Lower lobe of right lung (tissue), 2 donors: ENCODE results near the gene RAD17. TPM values are rescaled to one million over a fixed set of nuclear protein-coding genes. Genes with fewer than 3 reads are reported as not detected.
"Not testable (repeated sequence)": the region's sequence is repeated elsewhere in the genome, so short reads cannot be mapped to it uniquely, and the experiment has no call there.

ENCODE experiments used
- ATAC-seq, 2 donors: fragments of 200-7000 bp; cut with Tn5 transposase; one replicate each; pipeline ENCODE4 v1.9.1; 2020 to 2022; ENCODE audit warnings: mild to moderate bottlenecking in 2 of 2, moderate library complexity in 2 of 2
- DNase-seq: peaks from one replicate; pipeline ENCODE4 v3.0.0-alpha.2; 2020
- H3K27ac ChIP-seq: fragments of 200-600 bp; one replicate; pipeline ENCODE4 v1.8.0; 2022
- H3K27me3 ChIP-seq: fragments of 200-600 bp; one replicate; pipeline ENCODE4 v1.8.0; 2022; ENCODE audit warnings: low read depth
- H3K36me3 ChIP-seq: fragments of 200-600 bp; one replicate; pipeline ENCODE4 v1.8.0; 2022; ENCODE audit warnings: mild to moderate bottlenecking
- H3K4me1 ChIP-seq: fragments of 200-600 bp; one replicate; pipeline ENCODE4 v1.8.0; 2022
- H3K4me3 ChIP-seq: fragments of 200-600 bp; one replicate; pipeline ENCODE4 v1.8.0; 2022; ENCODE audit warnings: mild to moderate bottlenecking
- H3K9me3 ChIP-seq: fragments of 200-600 bp; one replicate; pipeline ENCODE4 v1.8.0; 2022
- CTCF ChIP-seq: fragments of 200-600 bp; IDR thresholded peaks from one replicate; pipeline ENCODE4 v1.8.0; 2022; ENCODE audit warnings: antibody characterized with exemption, mild to moderate bottlenecking
- intact Hi-C: fragments of 100-400 bp; cut with DNase I; formaldehyde crosslinking; loops from one replicate; pipeline ENCODE4 v1.11.0; 2022
- long read RNA-seq: library from polyadenylated mRNA; unstranded; transcript quantifications from one replicate; pipeline ENCODE4 v2.0.0, GENCODE V29; 2021
- total RNA-seq: library from RNA; stranded (reverse); fragmentation: NEBNext Ultra II Directional; extraction: Animal tissue kit (Norgen Biotek cat#: 25700); gene quantifications from one replicate; pipeline ENCODE4 v1.2.1, GENCODE V29; 2021
- donor health status: DM: no; HTN: yes; CAD: no; lungs with severe emphysema.

RAD17 gene
- 19.5 TPM for total RNA-seq
- long read RNA-seq, transcript RAD17-204 (18 exons, 2,943 nt): major isoform, 6 of 19 reads
- long read RNA-seq, partial matches to known transcripts: 2 of 19 reads
- long read RNA-seq, other reads (novel, unspliced or antisense): 6 of 19 reads

- intact Hi-C loops: no loop called here
- H3K27me3 ChIP-seq: no peaks in the 10 kb centered on the region
- ATAC-seq (peak; percentile 99), DNase-seq (peak; percentile 96)
- peaks cover 33% of the 10 kb centered on the region for H3K36me3 ChIP-seq
- H3K4me3 ChIP-seq: peak within 1 kb of the TSS; percentile 87
- H3K4me1 ChIP-seq: peaks cover 31% of the 10 kb centered on the region
- peak within 1 kb of the TSS; percentile 99 for H3K27ac ChIP-seq
- TF ChIP-seq CTCF: no peak
- H3K9me3 ChIP-seq: no peaks in the 10 kb centered on the region
Measured at GRCh38 chr5:69369340-69370121, at the start of gene RAD17, which contains the start of the genes AK6 and TAF9. RAD17 (plus strand) TSS chr5:69369818; CDS start chr5:69372209, 2,391 bp downstream. AK6 (minus strand) TSS chr5:69369520; CDS start chr5:69369490, 30 bp downstream. TAF9 (minus strand) TSS chr5:69369520; CDS start chr5:69365737, 3,783 bp downstream.

GRCh38 chr5:69326365-69326764 lies 43.3 kb upstream of the RAD17 start:
- H3K4me3 ChIP-seq: no peak overlapping the region
- intact Hi-C loops: no loop called here
- H3K9me3 ChIP-seq: no peaks in the 10 kb centered on the region
- no peak for TF ChIP-seq CTCF
- H3K36me3 ChIP-seq: no peaks in the 10 kb centered on the region
- no peaks in the 10 kb centered on the region for H3K4me1 ChIP-seq
- no peak overlapping the region for H3K27ac ChIP-seq
- DNase-seq (no peak), ATAC-seq (no peak)
- H3K27me3 ChIP-seq: no peaks in the 10 kb centered on the region

- no peak overlapping the region for H3K27ac ChIP-seq
- no peak overlapping the region for H3K4me3 ChIP-seq
- ATAC-seq: no peak
- no peaks in the 10 kb centered on the region for H3K27me3 ChIP-seq
- H3K36me3 ChIP-seq: no peaks in the 10 kb centered on the region
- intact Hi-C loops: no loop called here
- no peak for DNase-seq
- no peaks in the 10 kb centered on the region for H3K9me3 ChIP-seq
- peaks cover 12% of the 10 kb centered on the region for H3K4me1 ChIP-seq
- TF ChIP-seq CTCF: no peak
Measured at GRCh38 chr5:69329905-69330489, 39.6 kb upstream of the RAD17 start.

GRCh38 chr5:69331528-69332445 lies 37.8 kb upstream of the RAD17 start:
- TF ChIP-seq CTCF: no peak
- H3K4me1 ChIP-seq: peaks cover 14% of the 10 kb centered on the region
- ATAC-seq: peak; percentile 43 to 61
- peak overlapping the region; percentile 85 for H3K4me3 ChIP-seq
- intact Hi-C loops: no loop called here
- H3K9me3 ChIP-seq: no peaks in the 10 kb centered on the region
- no peaks in the 10 kb centered on the region for H3K27me3 ChIP-seq
- no peak for DNase-seq
- H3K36me3 ChIP-seq: no peaks in the 10 kb centered on the region
- peak overlapping the region; percentile 88 for H3K27ac ChIP-seq

- DNase-seq, H3K4me3 ChIP-seq, H3K9me3 ChIP-seq, ATAC-seq, intact Hi-C loops, H3K27ac ChIP-seq, H3K27me3 ChIP-seq, H3K36me3 ChIP-seq: not testable (repeated sequence)
- peaks cover 14% of the 10 kb centered on the region for H3K4me1 ChIP-seq
Measured at GRCh38 chr5:69333668-69334315, 35.8 kb upstream of the RAD17 start.
